GM06990 (cell line): ENCODE measurements around the gene CRYBG2.
"Not testable (repeated sequence)": the region's sequence is repeated elsewhere in the genome, so short reads cannot be mapped to it uniquely, and the experiment has no call there.

ENCODE experiments used
- DNase-seq: peaks from one replicate; pipeline ENCODE4 v3.0.0-alpha.2; 2011; ENCODE audit not compliant: insufficient read length; ENCODE audit errors: extremely low read depth
- H3K27me3 ChIP-seq: replicated peaks from 2 replicates; pipeline ENCODE4 v1.6.0; 2011; ENCODE audit warnings: low read length; ENCODE audit not compliant: control insufficient read depth, insufficient read depth
- H3K36me3 ChIP-seq: 2 replicates; pipeline ENCODE4 v1.5.1; 2011; ENCODE audit warnings: low read length; ENCODE audit not compliant: control insufficient read depth, insufficient read depth
- H3K4me3 ChIP-seq: replicated peaks from 2 replicates; pipeline ENCODE4 v1.5.1; 2011; ENCODE audit warnings: low read depth, mild to moderate bottlenecking, control low read depth, low read length
- CTCF ChIP-seq: IDR thresholded peaks from 2 replicates; pipeline ENCODE4 v1.5.1; 2011; ENCODE audit warnings: low read length, control low read depth, mild to moderate bottlenecking, inconsistent platforms; ENCODE audit not compliant: insufficient read depth, poor library complexity, severe bottlenecking

Gene CRYBG2

DNA sequence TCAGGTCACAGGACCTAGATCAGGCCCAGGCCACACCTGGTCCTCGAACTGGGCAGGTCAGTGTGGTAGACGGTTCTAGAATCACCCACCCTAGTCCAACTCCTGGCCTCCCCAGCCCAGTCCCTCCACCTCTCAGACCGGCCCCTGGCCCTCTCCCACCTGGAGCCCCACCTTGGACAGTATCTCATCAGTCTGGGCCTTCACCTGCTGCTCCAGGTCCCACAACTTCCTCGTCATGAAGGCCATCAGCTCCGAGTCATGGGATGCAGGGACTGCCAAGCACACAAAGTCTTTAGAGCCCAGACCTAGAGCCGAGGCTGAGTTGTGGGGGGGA is 56.2 kb downstream of the CRYBG2 start:
- no peak for TF ChIP-seq CTCF
- Histone ChIP-seq H3K4me3 (no peak overlapping the region), H3K36me3 (no peaks in the 10 kb centered on the region; the same call in 1 of the 2 replicates), H3K27me3 (no peaks in the 10 kb centered on the region)
- DNase-seq = no peak

DNA sequence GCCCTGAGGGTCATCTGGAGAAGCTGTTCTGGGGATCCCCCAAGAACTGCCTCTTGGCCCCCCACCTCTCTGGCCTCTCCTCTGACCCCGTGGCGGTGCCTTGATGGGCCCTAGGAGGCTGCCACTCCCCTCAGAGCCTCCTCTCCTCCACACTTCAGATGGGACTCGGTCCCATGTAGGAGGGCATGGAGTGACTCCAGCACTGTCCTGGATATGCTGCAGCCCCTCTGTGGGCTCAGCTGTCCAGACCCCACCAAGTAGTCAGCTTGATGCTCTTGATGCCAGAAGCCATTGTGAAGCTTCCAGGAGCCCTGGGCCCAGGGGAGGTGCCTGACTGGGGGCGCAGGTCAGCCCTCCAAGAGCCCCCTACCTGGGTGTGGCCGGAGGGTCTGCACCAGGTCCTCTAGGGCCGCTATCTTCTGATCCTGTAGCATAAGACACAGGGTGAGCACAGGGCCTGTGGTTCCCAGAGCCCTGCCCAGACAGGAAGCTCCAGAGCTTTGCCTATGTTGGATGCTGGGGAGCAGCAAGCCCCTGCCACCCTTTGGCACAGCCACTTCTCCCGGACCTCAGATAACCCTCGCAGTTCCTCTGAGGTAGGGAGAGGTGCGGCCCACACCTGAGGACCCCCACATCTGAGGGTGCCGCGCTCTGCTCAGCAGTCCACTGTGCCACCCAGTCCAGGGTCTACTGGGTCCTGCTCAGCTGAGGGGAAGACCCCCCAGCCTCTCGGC is 56.7 kb downstream of the CRYBG2 start:
- TF ChIP-seq CTCF = no peak
- H3K4me3 ChIP-seq = no peak overlapping the region
- DNase-seq = no peak
- H3K36me3 ChIP-seq = no peaks in the 10 kb centered on the region; the same call in 1 of the 2 replicates
- H3K27me3 ChIP-seq = no peaks in the 10 kb centered on the region

GRCh38 chr1:26296340-26297056 is 57.4 kb downstream of the CRYBG2 start:
- Histone ChIP-seq H3K4me3 (no peak overlapping the region), H3K27me3 (no peaks in the 10 kb centered on the region), H3K36me3 (no peaks in the 10 kb centered on the region; the same call in 1 of the 2 replicates)
- no peak for DNase-seq
- no peak for TF ChIP-seq CTCF

DNA sequence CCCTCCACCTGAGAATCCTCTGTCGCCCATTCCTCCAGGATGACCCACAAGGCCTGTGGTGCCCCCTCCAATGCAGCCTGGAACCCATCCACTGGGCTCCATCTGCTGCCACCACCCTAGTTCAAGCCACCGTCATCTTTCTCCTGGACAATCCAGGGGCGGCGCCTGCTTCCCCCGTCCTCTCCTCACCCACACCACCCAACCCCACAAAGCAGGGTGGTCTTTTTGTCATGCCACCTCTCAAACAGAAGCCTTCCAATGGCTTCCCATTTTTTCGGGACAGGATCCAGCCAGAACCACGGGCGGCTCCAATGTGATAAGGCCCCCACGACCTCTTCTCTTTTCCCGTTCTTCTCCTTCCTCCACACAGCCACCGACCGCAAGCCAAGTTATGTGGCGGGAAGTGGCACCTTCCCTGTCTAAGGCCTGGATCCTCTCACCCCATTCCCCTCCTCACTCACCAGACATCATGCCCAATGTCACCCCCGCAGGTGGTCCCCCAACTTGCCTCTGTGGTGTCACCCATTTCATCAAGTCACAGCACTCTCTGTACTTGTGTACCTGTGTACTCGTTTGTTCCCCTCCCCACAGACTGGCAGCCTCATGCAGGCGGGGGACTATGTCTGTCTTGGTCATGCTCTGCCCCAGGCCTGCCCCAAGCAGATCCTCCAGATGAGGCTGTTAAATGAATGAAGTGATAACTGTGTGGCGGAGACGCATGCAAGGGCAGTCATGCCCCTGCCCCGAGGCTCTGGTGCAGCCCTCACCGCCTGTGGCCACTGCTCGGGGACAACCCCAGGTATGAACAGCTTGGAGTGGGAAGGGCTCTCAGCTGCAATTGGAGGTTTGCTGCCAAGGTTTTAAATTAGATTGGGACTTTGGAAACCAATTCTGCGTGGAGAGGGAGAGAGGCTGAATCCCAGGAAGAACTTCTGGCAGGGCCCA is 58.5 kb downstream of the CRYBG2 start:
- TF ChIP-seq CTCF = no peak
- Histone ChIP-seq H3K4me3 (no peak overlapping the region), H3K27me3 (no peaks in the 10 kb centered on the region), H3K36me3 (no peaks in the 10 kb centered on the region; the same call in 1 of the 2 replicates)
- no peak for DNase-seq

- no peak for TF ChIP-seq CTCF
- Histone ChIP-seq H3K36me3 (no peaks in the 10 kb centered on the region; the same call in 1 of the 2 replicates), H3K27me3 (no peaks in the 10 kb centered on the region), H3K4me3 (no peak overlapping the region)
- no peak for DNase-seq
Observed at GRCh38 chr1:26293911-26294463, 59.9 kb downstream of the CRYBG2 start.

GRCh38 chr1:26292735-26293134 is 61.2 kb downstream of the CRYBG2 start:
- H3K36me3 ChIP-seq, DNase-seq, H3K4me3 ChIP-seq, H3K27me3 ChIP-seq: not testable (repeated sequence)
